Suppressor macrophage (primary cell): ENCODE measurements around the gene NAP1L3.
A peak's percentile ranks its signal among the peaks of the same experiment; 100 is the strongest.

Source experiments
- DNase-seq, 4 experiments: peaks; one replicate each; pipeline ENCODE4 v3.0.0-alpha.2; 2020 to 2022
- total RNA-seq, 17 experiments: gene quantifications; one replicate each; lab custom pipeline; 2026; ENCODE audit warnings: mixed read lengths in 6 of 17, inconsistent platforms in 3 of 17; lab: John Stamatoyannopoulos, UW

The NAP1L3 gene
- total RNA-seq, result 0 to 0.55 (median 0) reads per million in 17 experiments

- DNase-seq, result peak in 3 of 4 experiments; percentile 20 to 37 (median 26)
These were observed at the start of gene NAP1L3 for GRCh38 chrX:93673056-93673868. Gene NAP1L3, minus strand, starts transcription at chrX:93673578. Its CDS starts 274 bp downstream, at chrX:93673304.

GRCh38 chrX:93711076-93711475 lies 37.7 kb upstream of the NAP1L3 start:
- DNase-seq, result no peak

GRCh38 chrX:93703701-93704100 lies 30.3 kb upstream of the NAP1L3 start:
- no peak for DNase-seq

- no peak for DNase-seq
These were observed 22.6 kb upstream of the NAP1L3 start for GRCh38 chrX:93695981-93696380.

GRCh38 chrX:93673869-93674271 lies 492 bp upstream of the NAP1L3 start, which contains the start of gene FAM133A:
Gene FAM133A, plus strand, starts transcription at chrX:93674206. Its CDS starts 35,214 bp downstream, at chrX:93709420.
- no peak for DNase-seq

- no peak for DNase-seq
These were observed 12.8 kb downstream of the NAP1L3 start for GRCh38 chrX:93660575-93660974.

- no peak for DNase-seq
These were observed 24.0 kb downstream of the NAP1L3 start for GRCh38 chrX:93649381-93649780.

GRCh38 chrX:93637591-93637990 lies 35.8 kb downstream of the NAP1L3 start:
- DNase-seq, result no peak
